SK-N-MC (cell line): ENCODE results near the gene SLC7A8.

Experiments
- EZH2 ChIP-seq: fragments of 200-600 bp; sonication (generic); IDR thresholded peaks from one replicate; pipeline ENCODE4 v1.6.1; 2017; ENCODE audit warnings: antibody characterized with exemption
- POLR2AphosphoS5 ChIP-seq: IDR thresholded peaks from 2 replicates; pipeline ENCODE4 v1.6.1; 2012; ENCODE audit warnings: mild to moderate bottlenecking, low read depth, low read length, borderline replicate concordance

- TF ChIP-seq EZH2: no peak
- TF ChIP-seq POLR2AphosphoS5: no peak
Observed at GRCh38 chr14:23136566-23137133, 46.8 kb downstream of the SLC7A8 start.
